Stimulated activated naive B cell treated with anti-CD40 and anti-IgM and Interleukin-4, amounts not matched to agents 10 μg/mL and 1 μg/mL and 100 μg/mL, for 72 hours (primary cell): ENCODE results near the gene PABPC1L.

Experiments used
- ATAC-seq, 2 donors: fragments of 150-1000 bp; cut with Tn5 transposase; replicated peaks; 2 replicates each; pipeline ENCODE4 v1.10.0; 2021; ENCODE audit warnings: moderate library complexity in 1 of 2
- DNase-seq: peaks from one replicate; pipeline ENCODE4 v3.0.0; 2021
- H3K27ac Mint-ChIP-seq: one replicate; pipeline ENCODE4 v1.8.0; 2022; ENCODE audit warnings: mild to moderate bottlenecking, mixed read lengths
- H3K27me3 Mint-ChIP-seq, 2 donors: one replicate each; pipeline ENCODE4 v1.8.0; 2022; ENCODE audit warnings: mixed read lengths in 2 of 2
- H3K36me3 Mint-ChIP-seq, 2 donors: one replicate each; pipeline ENCODE4 v1.8.0; 2022; ENCODE audit warnings: mixed read lengths in 2 of 2, mild to moderate bottlenecking in 1 of 2
- H3K4me1 Mint-ChIP-seq, 2 donors: one replicate each; pipeline ENCODE4 v1.8.0; 2022; ENCODE audit warnings: mixed read lengths in 2 of 2, mild to moderate bottlenecking in 1 of 2
- H3K4me3 Mint-ChIP-seq, 2 donors: one replicate each; pipeline ENCODE4 v1.8.0; 2022; ENCODE audit warnings: mild to moderate bottlenecking in 2 of 2, mixed read lengths in 2 of 2, moderate library complexity in 1 of 2
- H3K9me3 Mint-ChIP-seq, 2 donors: one replicate each; pipeline ENCODE4 v1.8.0; 2022; ENCODE audit warnings: mixed read lengths in 2 of 2, mild to moderate bottlenecking in 1 of 2

Gene PABPC1L

GRCh38 chr20:44887466-44887865 is 22.4 kb upstream of the PABPC1L start:
- DNase-seq, result no peak
- no peaks in the 10 kb centered on the region for H3K27me3 Mint-ChIP-seq
- H3K36me3 Mint-ChIP-seq, result peaks cover 9% of the 10 kb centered on the region in 2 donors
- H3K4me3 Mint-ChIP-seq, result peak overlapping the region; percentile 96 to 98
- no peak overlapping the region for H3K27ac Mint-ChIP-seq
- H3K4me1 Mint-ChIP-seq, result peaks cover 26 to 65% of the 10 kb centered on the region in 2 donors
- no peak for ATAC-seq
- H3K9me3 Mint-ChIP-seq, result no peaks in the 10 kb centered on the region

DNA sequence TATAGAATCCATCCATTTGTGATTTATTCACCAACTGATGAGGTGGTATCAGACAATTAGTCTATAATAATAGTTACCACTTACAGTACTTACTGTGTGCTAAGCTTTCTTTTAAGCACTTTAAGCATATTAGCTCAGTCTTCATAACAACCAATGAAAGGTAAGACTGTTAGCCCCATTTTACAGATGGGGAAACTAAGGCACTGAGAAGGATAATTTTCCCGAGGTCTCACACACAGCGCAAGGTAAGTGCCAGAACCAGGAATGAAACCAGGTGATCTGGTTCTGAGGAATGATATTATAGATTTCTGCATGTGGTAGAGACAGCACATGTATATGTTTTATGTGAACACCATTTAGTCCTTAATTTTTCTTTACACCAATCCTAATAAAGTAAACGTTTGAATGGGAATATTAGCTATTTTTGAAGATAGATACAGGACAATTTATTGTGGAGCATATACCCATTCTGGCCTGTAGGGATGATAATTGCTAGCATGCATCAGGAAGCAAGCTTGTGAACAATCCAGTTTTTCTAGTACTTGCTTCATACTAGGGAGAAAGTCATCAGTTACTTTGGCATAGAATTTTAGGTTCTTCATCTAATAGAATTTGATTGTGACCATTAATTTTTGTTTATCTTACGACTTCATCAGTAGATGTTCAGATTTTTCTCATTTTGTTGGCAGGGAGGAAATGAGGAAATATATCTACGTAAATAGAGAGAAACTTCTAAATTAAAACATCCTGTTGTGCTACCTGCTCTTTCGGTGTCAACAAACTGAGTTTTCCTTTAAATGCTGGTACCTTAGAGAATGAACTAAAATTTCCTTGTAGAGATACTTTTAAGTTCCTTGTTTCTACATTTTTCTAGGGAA is 21.4 kb upstream of the PABPC1L start:
- Mint-ChIP-seq H3K4me1 (peaks cover 28 to 73% of the 10 kb centered on the region in 2 donors), H3K27ac (peak overlapping the region; percentile 38), H3K9me3 (no peaks in the 10 kb centered on the region), H3K4me3 (peak overlapping the region; percentile 38 to 51), H3K36me3 (peaks cover 10% of the 10 kb centered on the region in 2 donors), H3K27me3 (no peaks in the 10 kb centered on the region)
- DNase-seq, result no peak
- no peak for ATAC-seq

DNA sequence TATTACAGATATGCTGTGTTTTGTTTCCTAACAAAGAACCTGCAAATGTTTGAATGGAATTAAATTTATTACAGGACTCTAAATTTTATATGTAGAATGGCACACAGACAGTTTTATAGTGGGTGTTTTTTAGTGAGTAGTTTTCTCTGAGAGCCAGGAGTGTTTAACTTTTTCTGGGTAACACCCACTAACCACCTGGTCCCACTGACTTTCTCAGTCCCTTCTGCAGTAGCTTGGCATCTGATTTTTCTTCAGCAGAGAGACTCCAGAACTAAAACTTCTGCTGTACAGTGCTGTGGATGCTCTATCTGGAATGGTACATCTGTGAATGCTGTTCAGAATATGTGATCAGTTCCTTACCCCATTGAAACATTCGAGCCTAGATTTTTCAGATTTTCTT is 18.0 kb upstream of the PABPC1L start:
- no peaks in the 10 kb centered on the region for H3K27me3 Mint-ChIP-seq
- no peak for DNase-seq
- H3K36me3 Mint-ChIP-seq, result peaks cover 16 to 30% of the 10 kb centered on the region in 2 donors
- ATAC-seq, result no peak
- no peaks in the 10 kb centered on the region for H3K9me3 Mint-ChIP-seq
- H3K27ac Mint-ChIP-seq, result no peak overlapping the region
- no peak overlapping the region for H3K4me3 Mint-ChIP-seq
- H3K4me1 Mint-ChIP-seq, result peaks cover 44 to 89% of the 10 kb centered on the region in 2 donors

DNA sequence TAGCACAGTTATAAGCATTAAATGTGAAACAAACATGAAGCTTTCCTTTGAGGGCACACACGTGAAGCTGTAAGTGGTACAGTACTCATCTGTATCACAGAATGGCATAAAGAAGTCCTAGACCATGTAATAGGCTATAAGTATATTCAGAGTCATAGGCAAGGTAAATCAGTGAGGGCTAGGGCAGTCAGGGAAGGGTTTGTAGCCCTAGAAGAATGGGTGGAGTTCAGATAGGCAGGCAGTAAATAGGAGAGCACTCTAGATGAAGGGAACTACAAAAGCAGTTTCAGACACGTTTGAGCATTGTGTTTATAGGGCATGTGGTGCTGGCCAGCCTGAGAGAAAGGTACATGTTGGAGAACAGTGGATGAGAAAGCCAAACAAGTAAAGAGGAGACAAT is 14.9 kb upstream of the PABPC1L start:
- Mint-ChIP-seq H3K27ac (no peak overlapping the region), H3K4me1 (peaks cover 39 to 79% of the 10 kb centered on the region in 2 donors), H3K36me3 (peaks cover 17 to 42% of the 10 kb centered on the region in 2 donors), H3K27me3 (no peaks in the 10 kb centered on the region), H3K9me3 (peaks cover 0 to 2% of the 10 kb centered on the region in 2 donors), H3K4me3 (no peak overlapping the region)
- DNase-seq (no peak), ATAC-seq (no peak)

DNA sequence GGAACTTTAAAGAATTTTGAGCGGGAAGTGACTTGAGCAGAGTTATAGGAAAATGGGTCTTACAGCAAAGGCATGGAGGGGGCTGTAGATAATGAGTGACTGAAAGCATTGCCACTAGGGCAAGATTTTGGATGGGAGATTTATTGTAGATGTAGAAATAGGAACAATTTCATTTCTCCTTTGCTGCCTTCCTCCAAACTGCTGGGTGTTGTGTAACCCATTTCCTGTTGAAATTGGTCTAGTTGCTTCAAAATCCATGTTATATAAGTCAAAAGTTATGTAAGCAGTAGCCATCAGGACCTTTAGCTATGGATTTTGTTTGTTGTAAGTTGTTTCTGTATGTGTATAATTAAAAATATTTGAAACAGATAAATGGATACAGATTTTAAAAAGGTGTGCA is 13.3 kb upstream of the PABPC1L start:
- H3K4me3 Mint-ChIP-seq, result no peak overlapping the region
- H3K27ac Mint-ChIP-seq, result no peak overlapping the region
- no peak for ATAC-seq
- H3K36me3 Mint-ChIP-seq, result peaks cover 17 to 52% of the 10 kb centered on the region in 2 donors
- H3K9me3 Mint-ChIP-seq, result peaks cover 0 to 2% of the 10 kb centered on the region in 2 donors
- H3K4me1 Mint-ChIP-seq, result peaks cover 45 to 81% of the 10 kb centered on the region in 2 donors
- H3K27me3 Mint-ChIP-seq, result no peaks in the 10 kb centered on the region
- DNase-seq, result no peak

DNA sequence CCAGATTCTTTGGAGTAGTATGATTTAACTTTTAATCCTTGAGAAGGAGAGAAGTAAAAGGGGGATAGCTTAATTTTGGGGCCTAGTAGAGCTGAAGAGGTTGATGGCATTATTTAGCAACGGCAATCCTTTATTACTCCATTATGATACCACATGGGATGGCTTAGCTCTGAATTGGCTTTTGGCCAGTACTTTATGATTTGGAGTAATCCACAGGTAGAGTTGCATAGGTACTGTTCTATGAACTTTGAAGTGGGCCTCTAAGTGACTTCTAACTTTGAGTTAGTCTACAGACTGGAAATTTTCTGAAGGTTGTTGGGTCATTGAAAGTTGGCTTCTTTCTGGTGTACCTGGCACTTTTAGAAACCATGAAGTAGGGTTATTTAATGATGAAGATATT is 12.7 kb upstream of the PABPC1L start:
- Mint-ChIP-seq H3K27ac (peak overlapping the region; percentile 65), H3K36me3 (peaks cover 15 to 49% of the 10 kb centered on the region in 2 donors), H3K4me3 (no peak overlapping the region), H3K4me1 (peaks cover 45 to 76% of the 10 kb centered on the region in 2 donors), H3K9me3 (peaks cover 0 to 2% of the 10 kb centered on the region in 2 donors), H3K27me3 (no peaks in the 10 kb centered on the region)
- DNase-seq, result no peak
- ATAC-seq, result no peak

DNA sequence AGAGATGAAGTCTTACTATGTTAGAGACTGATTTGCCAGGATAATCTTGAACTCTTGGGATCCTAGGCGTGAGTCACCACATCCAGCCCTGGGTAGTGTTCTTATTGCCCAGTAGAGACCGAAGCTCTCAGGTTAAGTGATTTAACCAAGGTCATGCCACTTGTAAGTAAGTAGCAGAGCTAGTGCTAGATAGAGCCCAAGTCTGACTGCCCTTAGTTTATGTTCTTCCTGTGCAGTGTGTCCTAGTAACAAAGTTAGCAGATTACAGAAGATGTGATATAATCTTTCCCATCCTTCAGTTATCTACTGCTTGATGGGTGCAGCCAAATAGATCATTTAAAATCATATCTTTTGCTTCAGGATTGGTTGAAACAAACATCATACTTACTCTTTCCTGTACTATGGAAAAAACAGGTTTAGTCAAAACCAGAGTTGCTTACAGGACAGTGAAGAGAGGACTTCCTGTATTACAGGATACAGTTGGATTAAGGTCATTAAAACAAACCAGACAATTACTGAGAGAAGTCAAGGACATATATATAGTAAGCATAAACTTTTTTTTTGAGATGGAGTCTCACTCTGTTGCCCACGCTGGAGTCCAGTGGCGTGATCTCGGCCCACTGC is 9.5 kb upstream of the PABPC1L start:
- H3K27ac Mint-ChIP-seq, result peak overlapping the region; percentile 62
- H3K9me3 Mint-ChIP-seq, result peaks cover 0 to 2% of the 10 kb centered on the region in 2 donors
- H3K36me3 Mint-ChIP-seq, result peaks cover 14 to 51% of the 10 kb centered on the region in 2 donors
- DNase-seq (no peak), ATAC-seq (peak; percentile 65 to 76)
- H3K4me1 Mint-ChIP-seq, result peaks cover 32 to 49% of the 10 kb centered on the region in 2 donors
- H3K4me3 Mint-ChIP-seq, result no peak overlapping the region
- H3K27me3 Mint-ChIP-seq, result no peaks in the 10 kb centered on the region

DNA sequence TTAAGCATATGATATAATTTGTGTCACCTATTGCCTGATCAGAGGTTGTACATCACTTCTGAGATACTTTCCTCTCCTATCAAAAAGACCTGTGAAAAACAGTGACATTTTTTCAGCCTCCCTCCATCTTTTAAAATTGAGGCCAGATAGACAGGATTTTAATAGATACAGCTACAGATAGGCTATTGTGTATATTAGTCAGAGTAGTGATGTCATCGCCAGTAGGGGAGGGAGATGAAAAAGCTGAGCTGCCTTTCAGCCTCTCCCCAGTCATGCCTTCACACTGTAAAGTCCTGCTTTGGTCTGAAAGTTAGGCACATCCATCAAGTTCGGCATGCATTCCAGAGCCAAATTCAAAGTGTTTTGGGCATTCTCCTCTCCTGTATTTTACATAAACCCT is 7.9 kb upstream of the PABPC1L start:
- Mint-ChIP-seq H3K4me1 (peaks cover 20 to 32% of the 10 kb centered on the region in 2 donors), H3K27me3 (no peaks in the 10 kb centered on the region), H3K27ac (no peak overlapping the region), H3K4me3 (no peak overlapping the region), H3K9me3 (peaks cover 0 to 2% of the 10 kb centered on the region in 2 donors), H3K36me3 (peaks cover 15 to 48% of the 10 kb centered on the region in 2 donors)
- no peak for DNase-seq
- no peak for ATAC-seq

GRCh38 chr20:44904377-44904776 is 5.5 kb upstream of the PABPC1L start:
- H3K36me3 Mint-ChIP-seq, result peaks cover 13 to 39% of the 10 kb centered on the region in 2 donors
- H3K9me3 Mint-ChIP-seq, result no peaks in the 10 kb centered on the region
- H3K4me3 Mint-ChIP-seq, result no peak overlapping the region
- peaks cover 14 to 24% of the 10 kb centered on the region in 2 donors for H3K4me1 Mint-ChIP-seq
- H3K27ac Mint-ChIP-seq, result no peak overlapping the region
- no peaks in the 10 kb centered on the region for H3K27me3 Mint-ChIP-seq
- ATAC-seq (no peak), DNase-seq (no peak)

- H3K4me3 Mint-ChIP-seq, result peak overlapping the region; percentile 89 to 95
- H3K4me1 Mint-ChIP-seq, result peaks cover 17 to 26% of the 10 kb centered on the region in 2 donors
- no peak for DNase-seq
- no peaks in the 10 kb centered on the region for H3K9me3 Mint-ChIP-seq
- H3K27me3 Mint-ChIP-seq, result no peaks in the 10 kb centered on the region
- H3K27ac Mint-ChIP-seq, result peak overlapping the region; percentile 56
- ATAC-seq, result no peak
- H3K36me3 Mint-ChIP-seq, result peaks cover 23 to 31% of the 10 kb centered on the region in 2 donors
These were observed 631 bp upstream of the PABPC1L start for GRCh38 chr20:44908987-44909871.

GRCh38 chr20:44910690-44911262 is 916 bp downstream of the PABPC1L start:
- H3K36me3 Mint-ChIP-seq, result peaks cover 18 to 27% of the 10 kb centered on the region in 2 donors
- H3K4me1 Mint-ChIP-seq, result peaks cover 17 to 34% of the 10 kb centered on the region in 2 donors
- H3K9me3 Mint-ChIP-seq, result no peaks in the 10 kb centered on the region
- peak overlapping the region; percentile 80 for H3K27ac Mint-ChIP-seq
- DNase-seq (no peak), ATAC-seq (no peak)
- peak overlapping the region; percentile 89 to 95 for H3K4me3 Mint-ChIP-seq
- H3K27me3 Mint-ChIP-seq, result no peaks in the 10 kb centered on the region

DNA sequence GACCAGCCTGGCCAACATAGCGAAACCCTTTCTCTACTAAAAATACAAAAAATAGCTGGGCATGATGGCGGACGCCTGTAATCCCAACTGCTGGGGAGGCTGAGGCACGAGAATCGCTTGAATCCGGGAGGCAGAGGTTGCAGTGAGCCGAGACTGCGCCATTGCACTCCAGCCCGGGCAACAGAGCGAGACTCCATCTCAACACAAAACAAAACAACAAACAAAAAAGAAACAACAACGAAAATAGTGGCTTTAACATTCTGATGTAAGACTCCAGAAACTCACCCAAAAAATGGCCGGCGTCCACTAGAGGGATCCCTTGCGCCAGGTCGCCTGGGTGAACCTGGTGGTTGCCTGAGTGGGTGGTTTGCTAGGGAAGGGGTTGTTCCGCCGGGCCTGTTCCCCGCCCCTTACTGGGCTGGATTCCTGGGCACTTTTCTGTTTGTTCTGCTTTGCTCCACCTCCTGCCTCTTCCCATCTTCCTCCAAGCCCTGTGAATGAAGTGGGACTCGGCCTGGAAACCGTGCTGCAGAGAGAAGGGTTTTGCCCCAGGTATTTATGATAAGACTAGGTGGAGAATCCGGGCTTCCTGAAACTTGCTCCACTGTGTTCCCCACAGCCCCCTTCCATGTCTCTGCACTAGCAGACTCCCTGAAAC is 1.5 kb downstream of the PABPC1L start:
- Mint-ChIP-seq H3K4me1 (peaks cover 17 to 34% of the 10 kb centered on the region in 2 donors), H3K4me3 (peak overlapping the region in 1 of 2 donors; percentile 50), H3K9me3 (no peaks in the 10 kb centered on the region), H3K27ac (peak overlapping the region; percentile 44), H3K36me3 (peaks cover 18 to 24% of the 10 kb centered on the region in 2 donors), H3K27me3 (no peaks in the 10 kb centered on the region)
- ATAC-seq (no peak), DNase-seq (peak; percentile 19)

GRCh38 chr20:44912189-44912588 is 2.3 kb downstream of the PABPC1L start:
- H3K27ac Mint-ChIP-seq, result no peak overlapping the region
- peaks cover 19 to 34% of the 10 kb centered on the region in 2 donors for H3K4me1 Mint-ChIP-seq
- no peaks in the 10 kb centered on the region for H3K9me3 Mint-ChIP-seq
- peaks cover 20 to 31% of the 10 kb centered on the region in 2 donors for H3K36me3 Mint-ChIP-seq
- DNase-seq (no peak), ATAC-seq (no peak)
- no peak overlapping the region for H3K4me3 Mint-ChIP-seq
- H3K27me3 Mint-ChIP-seq, result no peaks in the 10 kb centered on the region
